Loucy (cell line): Measurements from ENCODE around the gene SUPT3H.
"Not testable (repeated sequence)": the region's sequence is repeated elsewhere in the genome, so short reads cannot be mapped to it uniquely, and the experiment has no call there.

Experiments used
- H2AFZ ChIP-seq: fragments of 200-600 bp; sonication (generic); 2 replicates; pipeline ENCODE4 v1.6.0; 2016; ENCODE audit warnings: antibody characterized with exemption, mild to moderate bottlenecking, low read length, moderate library complexity
- H3F3A ChIP-seq: fragments of 200-600 bp; 2 replicates; pipeline ENCODE4 v1.6.0; 2016; ENCODE audit warnings: antibody characterized with exemption, low read depth, mild to moderate bottlenecking
- H3K27me3 ChIP-seq: fragments of 200-600 bp; sonication (generic); 2 replicates; pipeline ENCODE4 v1.6.1; 2014; ENCODE audit warnings: low read length, mild to moderate bottlenecking; ENCODE audit not compliant: insufficient read depth, poor library complexity, severe bottlenecking
- H3K36me3 ChIP-seq: fragments of 200-600 bp; sonication (generic); 2 replicates; pipeline ENCODE4 v1.6.1; 2016; ENCODE audit warnings: low read length; ENCODE audit not compliant: insufficient read depth
- H3K4me1 ChIP-seq: fragments of 200-600 bp; sonication (generic); 2 replicates; pipeline ENCODE4 v1.5.1; 2014; ENCODE audit warnings: low read length, mild to moderate bottlenecking; ENCODE audit not compliant: insufficient read depth, poor library complexity, severe bottlenecking
- H3K4me2 ChIP-seq: fragments of 200-600 bp; sonication (generic); 2 replicates; pipeline ENCODE4 v1.6.0; 2014; ENCODE audit warnings: antibody characterized with exemption, low read length, low read depth, mild to moderate bottlenecking; ENCODE audit not compliant: poor library complexity, severe bottlenecking
- H3K4me3 ChIP-seq: fragments of 200-600 bp; sonication (generic); 2 replicates; pipeline ENCODE4 v1.5.1; 2014; ENCODE audit warnings: low read length, mild to moderate bottlenecking, mixed read lengths; ENCODE audit not compliant: poor library complexity, severe bottlenecking
- H3K79me2 ChIP-seq: fragments of 200-600 bp; sonication (generic); 2 replicates; pipeline ENCODE4 v1.6.1; 2014; ENCODE audit warnings: low read length; ENCODE audit not compliant: insufficient read depth
- H3K9ac ChIP-seq: fragments of 200-600 bp; sonication (generic); 2 replicates; pipeline ENCODE4 v1.6.0; 2014; ENCODE audit warnings: mild to moderate bottlenecking, low read depth, low read length, moderate library complexity; ENCODE audit not compliant: poor library complexity, severe bottlenecking
- H3K9me2 ChIP-seq: fragments of 200-600 bp; sonication (generic); replicated peaks from 2 replicates; pipeline ENCODE4 v1.6.1; 2016; ENCODE audit warnings: low read depth, low read length, mixed read lengths
- H3K9me3 ChIP-seq: fragments of 200-600 bp; sonication (generic); 2 replicates; pipeline ENCODE4 v1.6.1; 2014; ENCODE audit warnings: mild to moderate bottlenecking, antibody characterized with exemption, low read length, low read depth; ENCODE audit not compliant: insufficient read depth
- H4K20me1 ChIP-seq: fragments of 200-600 bp; sonication (generic); 2 replicates; pipeline ENCODE4 v1.6.0; 2014; ENCODE audit warnings: antibody characterized with exemption, low read length, mild to moderate bottlenecking; ENCODE audit not compliant: insufficient read depth, poor library complexity, severe bottlenecking
- EZH2phosphoT487 ChIP-seq: fragments of 200-600 bp; IDR thresholded peaks from 2 replicates; pipeline ENCODE4 v1.6.1; 2018; ENCODE audit warnings: antibody characterized with exemption, mild to moderate bottlenecking, moderate library complexity, borderline replicate concordance
- TF ChIP-seq, protein P1 (sequence below): fragments of 200-600 bp; sonication (generic); conservative IDR thresholded peaks from 2 replicates; pipeline ENCODE4 v1.5.1; 2014; ENCODE audit warnings: mild to moderate bottlenecking, antibody characterized with exemption, low read length

Gene SUPT3H

DNA sequence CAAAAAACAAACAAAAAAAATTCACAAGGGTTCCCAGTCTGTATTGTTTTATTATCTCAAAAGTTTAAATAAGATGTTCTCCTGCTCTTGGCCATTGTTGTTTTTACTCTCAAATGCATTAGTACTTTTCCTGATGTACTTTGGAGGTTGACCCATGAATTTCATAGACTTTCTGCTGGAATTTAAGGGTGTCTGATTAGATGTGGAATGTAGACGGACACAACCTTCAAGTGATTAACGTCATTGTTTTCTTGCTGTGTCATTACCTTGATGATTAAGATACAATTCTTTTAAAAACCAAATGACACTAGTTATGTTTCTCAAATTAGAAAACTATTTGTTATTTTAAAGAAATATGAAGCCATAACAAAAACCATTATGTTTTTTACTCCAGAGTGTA is 471.0 kb downstream of the SUPT3H start:
- no peaks in the 10 kb centered on the region for H3K9me3 ChIP-seq
- H3K9ac ChIP-seq, result no peak overlapping the region
- TF ChIP-seq EZH2phosphoT487, result no peak
- TF ChIP-seq, protein P1, sequence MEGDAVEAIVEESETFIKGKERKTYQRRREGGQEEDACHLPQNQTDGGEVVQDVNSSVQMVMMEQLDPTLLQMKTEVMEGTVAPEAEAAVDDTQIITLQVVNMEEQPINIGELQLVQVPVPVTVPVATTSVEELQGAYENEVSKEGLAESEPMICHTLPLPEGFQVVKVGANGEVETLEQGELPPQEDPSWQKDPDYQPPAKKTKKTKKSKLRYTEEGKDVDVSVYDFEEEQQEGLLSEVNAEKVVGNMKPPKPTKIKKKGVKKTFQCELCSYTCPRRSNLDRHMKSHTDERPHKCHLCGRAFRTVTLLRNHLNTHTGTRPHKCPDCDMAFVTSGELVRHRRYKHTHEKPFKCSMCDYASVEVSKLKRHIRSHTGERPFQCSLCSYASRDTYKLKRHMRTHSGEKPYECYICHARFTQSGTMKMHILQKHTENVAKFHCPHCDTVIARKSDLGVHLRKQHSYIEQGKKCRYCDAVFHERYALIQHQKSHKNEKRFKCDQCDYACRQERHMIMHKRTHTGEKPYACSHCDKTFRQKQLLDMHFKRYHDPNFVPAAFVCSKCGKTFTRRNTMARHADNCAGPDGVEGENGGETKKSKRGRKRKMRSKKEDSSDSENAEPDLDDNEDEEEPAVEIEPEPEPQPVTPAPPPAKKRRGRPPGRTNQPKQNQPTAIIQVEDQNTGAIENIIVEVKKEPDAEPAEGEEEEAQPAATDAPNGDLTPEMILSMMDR, result no peak
- H4K20me1 ChIP-seq, result no peaks in the 10 kb centered on the region
- H2AFZ ChIP-seq, result no peak overlapping the region
- H3K4me1 ChIP-seq, result no peaks in the 10 kb centered on the region
- no peaks in the 10 kb centered on the region for H3K36me3 ChIP-seq
- no peak overlapping the region for H3K4me3 ChIP-seq
- H3K9me2 ChIP-seq, result no peaks in the 10 kb centered on the region
- H3K4me2 ChIP-seq, result no peak overlapping the region
- H3K27me3 ChIP-seq, result no peaks in the 10 kb centered on the region
- H3K79me2 ChIP-seq, result no peaks in the 10 kb centered on the region
- H3F3A ChIP-seq, result no peaks in the 10 kb centered on the region

DNA sequence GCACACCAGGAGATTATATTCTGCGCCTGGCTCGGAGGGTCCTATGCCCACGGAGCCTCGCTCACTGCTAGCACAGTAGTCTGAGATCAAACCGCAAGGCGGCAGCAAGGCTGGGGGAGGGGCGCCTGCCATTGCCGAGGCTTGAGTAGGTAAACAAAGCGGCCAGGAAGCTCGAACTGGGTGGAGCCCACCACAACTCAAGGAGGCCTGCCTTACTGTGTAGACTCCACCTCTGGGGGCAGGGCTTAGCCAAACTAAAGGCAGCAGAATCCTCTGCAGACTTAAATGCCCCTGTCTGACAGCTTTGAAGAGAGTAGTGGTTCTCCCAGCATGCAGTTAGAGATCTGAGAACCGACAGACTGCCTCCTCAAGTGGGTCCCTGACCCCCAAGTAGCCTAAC is 477.4 kb downstream of the SUPT3H start:
- H3K4me1 ChIP-seq, H3K27me3 ChIP-seq, H3K9me3 ChIP-seq, H3K9ac ChIP-seq, H3K79me2 ChIP-seq, H3K36me3 ChIP-seq, H3K4me3 ChIP-seq, H4K20me1 ChIP-seq, H3K9me2 ChIP-seq, H2AFZ ChIP-seq, H3K4me2 ChIP-seq, H3F3A ChIP-seq: not testable (repeated sequence)

DNA sequence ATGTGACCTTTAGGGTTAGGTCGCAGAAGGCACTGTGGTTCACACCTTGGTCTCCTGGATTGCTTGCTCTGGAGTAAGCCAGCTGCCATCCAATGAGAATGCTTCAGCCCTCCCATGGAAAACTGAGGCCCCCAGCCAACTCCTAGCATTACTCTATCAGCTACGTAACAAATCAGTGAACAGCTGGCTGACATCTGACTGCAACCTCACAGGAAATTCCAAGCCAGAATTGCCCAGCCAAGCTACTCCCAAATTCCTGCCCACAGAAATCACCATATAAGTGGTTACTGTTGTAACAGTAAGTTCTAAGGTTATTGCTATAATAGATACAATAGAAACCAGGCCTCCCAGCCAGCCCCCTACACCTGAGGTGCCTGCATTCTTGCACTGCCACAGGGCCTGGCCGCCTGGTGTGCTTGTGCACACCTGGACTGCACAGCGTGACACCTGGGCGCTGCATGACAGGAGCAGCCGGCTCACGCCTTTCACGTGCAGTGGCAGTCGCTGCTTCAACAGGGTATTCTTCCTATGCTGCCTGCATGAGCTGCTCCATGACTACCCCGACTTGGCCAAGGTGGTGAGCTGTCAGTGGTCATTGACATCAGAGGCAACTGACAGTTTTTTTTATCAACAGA is 479.3 kb downstream of the SUPT3H start:
- no peak for TF ChIP-seq EZH2phosphoT487
- TF ChIP-seq, protein P1, result no peak
- Histone ChIP-seq H3K4me1 (no peaks in the 10 kb centered on the region), H3K79me2 (no peaks in the 10 kb centered on the region), H3K4me2 (no peak overlapping the region), H2AFZ (no peak overlapping the region), H3K9me3 (no peaks in the 10 kb centered on the region), H3K9me2 (no peaks in the 10 kb centered on the region), H3K36me3 (no peaks in the 10 kb centered on the region), H3K9ac (no peak overlapping the region), H3K27me3 (no peaks in the 10 kb centered on the region), H3K4me3 (no peak overlapping the region), H4K20me1 (no peaks in the 10 kb centered on the region), H3F3A (no peaks in the 10 kb centered on the region)

DNA sequence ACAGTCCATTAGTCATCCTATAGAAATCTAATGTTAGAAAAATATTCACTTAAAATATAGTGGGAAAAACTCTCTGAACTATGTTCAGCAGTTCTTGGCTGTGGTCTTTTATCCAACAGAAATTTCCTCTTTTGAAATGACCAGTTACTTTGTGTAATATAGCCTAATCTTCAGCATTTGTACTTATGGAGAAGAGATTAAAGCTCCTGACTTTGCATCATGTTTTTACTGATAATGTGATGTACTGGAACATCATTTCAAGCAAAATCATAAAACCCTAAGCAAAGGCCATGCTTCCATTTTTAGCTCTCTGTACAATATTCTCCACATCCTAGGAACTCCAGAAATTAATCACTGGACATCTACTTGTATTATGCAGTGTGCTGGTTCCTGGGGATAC is 480.4 kb downstream of the SUPT3H start:
- Histone ChIP-seq H3K4me2 (no peak overlapping the region), H3K9me3 (no peaks in the 10 kb centered on the region), H3K79me2 (no peaks in the 10 kb centered on the region), H4K20me1 (no peaks in the 10 kb centered on the region), H3K4me1 (no peaks in the 10 kb centered on the region), H3K36me3 (no peaks in the 10 kb centered on the region), H3K27me3 (no peaks in the 10 kb centered on the region), H3F3A (no peaks in the 10 kb centered on the region), H3K4me3 (no peak overlapping the region), H3K9me2 (no peaks in the 10 kb centered on the region), H2AFZ (no peak overlapping the region), H3K9ac (no peak overlapping the region)
- TF ChIP-seq, protein P1, result no peak
- TF ChIP-seq EZH2phosphoT487, result no peak
